OCI-LY1 (cell line): ENCODE results near the gene FAF1.

ENCODE experiments used
- EZH2 ChIP-seq: fragments of 200-600 bp; sonication (generic), shearing (Covaris generic); IDR thresholded peaks from 2 replicates; pipeline ENCODE4 v1.8.0; 2017; ENCODE audit warnings: borderline replicate concordance, mixed run types, mild to moderate bottlenecking, antibody characterized with exemption, low read length, moderate library complexity, mixed read lengths
- TF ChIP-seq, protein P1 (sequence below): fragments of 200-600 bp; sonication (generic), shearing (Covaris generic); IDR thresholded peaks from 2 replicates; pipeline ENCODE4 v1.5.1; 2017; ENCODE audit warnings: mild to moderate bottlenecking, antibody characterized with exemption, low read length, moderate library complexity, mixed read lengths

DNA sequence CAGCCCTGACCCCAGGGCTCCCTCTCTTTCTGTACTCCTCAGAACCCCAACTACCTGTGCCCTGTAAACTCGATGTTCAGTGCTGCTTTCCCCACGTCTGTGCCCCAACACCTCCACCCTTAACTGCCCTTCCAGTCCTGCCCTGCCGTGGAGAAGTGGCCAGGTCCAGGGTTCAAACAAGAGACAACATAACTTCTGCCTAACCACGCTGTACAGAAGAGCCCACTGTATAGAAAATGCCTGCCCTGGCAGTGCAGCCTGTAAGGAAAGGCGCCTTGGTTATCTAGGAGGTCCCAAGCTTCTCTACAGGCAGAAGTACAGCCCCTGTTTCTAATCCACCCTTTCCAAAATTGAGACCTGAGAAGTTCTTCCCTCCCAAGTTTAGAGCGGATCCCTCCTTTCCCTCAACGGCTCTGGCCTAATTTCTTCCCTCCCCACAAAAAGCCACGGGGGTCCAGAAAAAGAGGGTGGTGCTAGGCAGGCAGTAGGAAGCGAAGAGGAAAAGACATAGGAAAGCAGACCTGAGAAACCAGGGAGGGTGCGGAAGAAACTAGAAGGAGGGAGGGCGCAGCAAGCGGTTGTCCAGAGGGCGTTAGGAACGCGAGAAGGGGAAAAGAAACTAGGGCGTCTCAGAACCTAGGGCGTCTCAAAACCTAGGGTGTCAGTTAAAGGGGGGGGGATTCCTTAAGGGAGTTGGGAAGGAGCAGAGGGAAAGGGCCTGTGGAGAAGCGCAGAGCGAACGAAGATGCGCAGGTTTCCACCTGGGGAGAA, 540.0 kb downstream of the FAF1 start:
- TF ChIP-seq, protein P1, sequence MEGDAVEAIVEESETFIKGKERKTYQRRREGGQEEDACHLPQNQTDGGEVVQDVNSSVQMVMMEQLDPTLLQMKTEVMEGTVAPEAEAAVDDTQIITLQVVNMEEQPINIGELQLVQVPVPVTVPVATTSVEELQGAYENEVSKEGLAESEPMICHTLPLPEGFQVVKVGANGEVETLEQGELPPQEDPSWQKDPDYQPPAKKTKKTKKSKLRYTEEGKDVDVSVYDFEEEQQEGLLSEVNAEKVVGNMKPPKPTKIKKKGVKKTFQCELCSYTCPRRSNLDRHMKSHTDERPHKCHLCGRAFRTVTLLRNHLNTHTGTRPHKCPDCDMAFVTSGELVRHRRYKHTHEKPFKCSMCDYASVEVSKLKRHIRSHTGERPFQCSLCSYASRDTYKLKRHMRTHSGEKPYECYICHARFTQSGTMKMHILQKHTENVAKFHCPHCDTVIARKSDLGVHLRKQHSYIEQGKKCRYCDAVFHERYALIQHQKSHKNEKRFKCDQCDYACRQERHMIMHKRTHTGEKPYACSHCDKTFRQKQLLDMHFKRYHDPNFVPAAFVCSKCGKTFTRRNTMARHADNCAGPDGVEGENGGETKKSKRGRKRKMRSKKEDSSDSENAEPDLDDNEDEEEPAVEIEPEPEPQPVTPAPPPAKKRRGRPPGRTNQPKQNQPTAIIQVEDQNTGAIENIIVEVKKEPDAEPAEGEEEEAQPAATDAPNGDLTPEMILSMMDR: no peak
- no peak for TF ChIP-seq EZH2
